Measurements from ENCODE around the gene FKBP15. TPM values are rescaled to one million over a fixed set of nuclear protein-coding genes. Genes with fewer than 3 reads are reported as not detected.

The FKBP15 gene
- total and polyA plus RNA-seq, 2 of the 8 experiments (the other 6 are each of a cell fraction or from before 2014, with no cell fraction given), result 9.9 to 13.8 TPM

- no peak for TF ChIP-seq TEAD4 (IDR thresholded peaks at IDR 0.05; ENCODE audit: low read depth, low read length)
- no peak for TF ChIP-seq GTF2F1 (IDR thresholded peaks at IDR 0.05; ENCODE audit: borderline replicate concordance, low read depth, low read length)
- no peak for TF ChIP-seq TCF12 (IDR thresholded peaks at IDR 0.05; ENCODE audit: low read depth, low read length)
- TF ChIP-seq SIRT6 (IDR thresholded peaks at IDR 0.05; ENCODE audit: low read length), result no peak
Observed at GRCh38 chr9:113238202-113238858, 17.3 kb upstream of the FKBP15 start (continued).

Data from H1 (cell line).